SU-DHL-6 (cell line): Measurements from ENCODE around the gene BRICD5.

Experiments
- H2AFZ ChIP-seq: fragments of 200-600 bp; sonication (generic); 2 replicates; pipeline ENCODE4 v1.6.1; 2014; ENCODE audit warnings: low read depth, mild to moderate bottlenecking, moderate library complexity, mixed read lengths, antibody characterized with exemption, low read length; ENCODE audit not compliant: severe bottlenecking
- H3F3A ChIP-seq: fragments of 200-600 bp; shearing (Covaris generic); 2 replicates; pipeline ENCODE4 v1.6.0; 2016; ENCODE audit warnings: antibody characterized with exemption, mild to moderate bottlenecking; ENCODE audit not compliant: insufficient read depth
- H3K27ac ChIP-seq: fragments of 200-600 bp; sonication (generic); 2 replicates; pipeline ENCODE4 v1.5.1; 2016; ENCODE audit warnings: low read depth, mild to moderate bottlenecking, low read length, moderate library complexity, mixed read lengths
- H3K27me3 ChIP-seq: fragments of 200-600 bp; sonication (generic), shearing (Covaris generic); 2 replicates; pipeline ENCODE4 v1.6.0; 2014; ENCODE audit warnings: mild to moderate bottlenecking, low read length
- H3K36me3 ChIP-seq: fragments of 200-600 bp; sonication (generic); 2 replicates; pipeline ENCODE4 v1.6.1; 2014; ENCODE audit warnings: mild to moderate bottlenecking, low read length, mixed read lengths
- H3K4me2 ChIP-seq: fragments of 300-600, 200-600 bp; shearing (Covaris generic), sonication (generic); 2 replicates; pipeline ENCODE4 v1.6.0; 2014; ENCODE audit warnings: low read length, low read depth, mild to moderate bottlenecking; ENCODE audit not compliant: poor library complexity, severe bottlenecking
- H3K4me3 ChIP-seq: fragments of 200-600 bp; sonication (generic); 2 replicates; pipeline ENCODE4 v1.5.1; 2014; ENCODE audit warnings: antibody characterized with exemption, low read length, mild to moderate bottlenecking, mixed read lengths; ENCODE audit not compliant: insufficient read depth, poor library complexity, severe bottlenecking
- H3K79me2 ChIP-seq: fragments of 200-600 bp; sonication (generic); 2 replicates; pipeline ENCODE4 v1.6.1; 2014; ENCODE audit warnings: mild to moderate bottlenecking, low read length, moderate library complexity; ENCODE audit not compliant: insufficient read depth
- H3K9ac ChIP-seq: fragments of 200-600 bp; sonication (generic); 2 replicates; pipeline ENCODE4 v1.7.0; 2014; ENCODE audit warnings: mild to moderate bottlenecking, low read length
- H3K9me2 ChIP-seq: fragments of 200-600 bp; sonication (generic); replicated peaks from 2 replicates; pipeline ENCODE4 v1.6.1; 2014; ENCODE audit warnings: low read length; ENCODE audit not compliant: insufficient read depth
- H3K9me3 ChIP-seq: fragments of 200-600 bp; sonication (generic); 2 replicates; pipeline ENCODE4 v1.6.1; 2014; ENCODE audit warnings: low read length, mixed read lengths; ENCODE audit not compliant: insufficient read depth
- H4K20me1 ChIP-seq: fragments of 200-600 bp; sonication (generic); 2 replicates; pipeline ENCODE4 v1.6.1; 2014; ENCODE audit warnings: low read depth, mild to moderate bottlenecking, antibody characterized with exemption, low read length, moderate library complexity, mixed read lengths
- EZH2phosphoT487 ChIP-seq: fragments of 200-600 bp; sonication (generic), shearing (Covaris generic); conservative IDR thresholded peaks from 2 replicates; pipeline ENCODE4 v1.6.1; 2018; ENCODE audit warnings: mild to moderate bottlenecking, antibody characterized with exemption, low read length, moderate library complexity, mixed read lengths
- TF ChIP-seq, protein P1 (sequence below): fragments of 200-600 bp; sonication (generic); IDR thresholded peaks from one replicate; pipeline ENCODE4 v1.5.1; 2017; ENCODE audit warnings: antibody characterized with exemption, mild to moderate bottlenecking, low read length, moderate library complexity; ENCODE audit not compliant: insufficient read depth, poor library complexity, severe bottlenecking

BRICD5 gene

DNA sequence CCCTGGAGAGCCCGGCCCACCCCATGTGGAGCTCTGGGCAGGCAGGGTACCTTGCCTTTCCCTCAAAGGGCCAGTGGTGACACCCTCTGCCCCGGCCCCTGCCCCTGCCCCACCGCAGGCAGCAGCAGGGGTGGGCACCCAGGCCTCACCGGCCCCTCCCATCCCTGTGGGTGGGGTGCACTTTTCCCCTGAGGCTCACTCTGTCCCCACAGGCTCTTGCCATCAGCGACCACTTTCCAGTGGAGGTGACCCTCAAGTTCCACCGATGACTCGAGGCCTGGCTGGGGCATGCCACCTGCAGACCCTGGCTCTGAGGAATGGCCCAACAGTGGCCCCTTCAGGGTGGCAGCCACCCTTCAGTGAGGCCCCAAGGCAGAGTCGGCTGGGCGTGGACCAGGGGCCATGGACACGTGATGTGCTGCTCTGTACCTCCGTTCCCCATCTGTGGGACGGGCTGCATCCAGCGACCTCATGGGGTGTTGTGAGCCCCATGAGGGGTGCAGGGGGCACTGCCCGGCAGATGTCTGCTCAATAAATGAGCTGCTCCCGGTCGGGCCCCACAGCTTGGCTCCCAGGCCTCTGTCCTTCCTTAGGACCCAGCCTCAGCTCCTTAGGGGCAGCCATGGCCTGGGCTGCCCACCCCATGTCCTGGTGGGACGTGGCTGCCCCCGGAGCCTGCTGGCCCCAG is 27.6 kb upstream of the BRICD5 start:
- H3K27me3 ChIP-seq = no peaks in the 10 kb centered on the region
- H3K9me3 ChIP-seq = no peaks in the 10 kb centered on the region
- H3K36me3 ChIP-seq = no peaks in the 10 kb centered on the region
- H3K27ac ChIP-seq = no peak overlapping the region
- no peaks in the 10 kb centered on the region for H3K9me2 ChIP-seq
- H2AFZ ChIP-seq = no peak overlapping the region
- no peaks in the 10 kb centered on the region for H3K79me2 ChIP-seq
- no peak for TF ChIP-seq EZH2phosphoT487
- TF ChIP-seq, protein P1, sequence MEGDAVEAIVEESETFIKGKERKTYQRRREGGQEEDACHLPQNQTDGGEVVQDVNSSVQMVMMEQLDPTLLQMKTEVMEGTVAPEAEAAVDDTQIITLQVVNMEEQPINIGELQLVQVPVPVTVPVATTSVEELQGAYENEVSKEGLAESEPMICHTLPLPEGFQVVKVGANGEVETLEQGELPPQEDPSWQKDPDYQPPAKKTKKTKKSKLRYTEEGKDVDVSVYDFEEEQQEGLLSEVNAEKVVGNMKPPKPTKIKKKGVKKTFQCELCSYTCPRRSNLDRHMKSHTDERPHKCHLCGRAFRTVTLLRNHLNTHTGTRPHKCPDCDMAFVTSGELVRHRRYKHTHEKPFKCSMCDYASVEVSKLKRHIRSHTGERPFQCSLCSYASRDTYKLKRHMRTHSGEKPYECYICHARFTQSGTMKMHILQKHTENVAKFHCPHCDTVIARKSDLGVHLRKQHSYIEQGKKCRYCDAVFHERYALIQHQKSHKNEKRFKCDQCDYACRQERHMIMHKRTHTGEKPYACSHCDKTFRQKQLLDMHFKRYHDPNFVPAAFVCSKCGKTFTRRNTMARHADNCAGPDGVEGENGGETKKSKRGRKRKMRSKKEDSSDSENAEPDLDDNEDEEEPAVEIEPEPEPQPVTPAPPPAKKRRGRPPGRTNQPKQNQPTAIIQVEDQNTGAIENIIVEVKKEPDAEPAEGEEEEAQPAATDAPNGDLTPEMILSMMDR = no peak
- H3K9ac ChIP-seq = no peak overlapping the region
- H4K20me1 ChIP-seq = no peaks in the 10 kb centered on the region
- no peak overlapping the region for H3K4me3 ChIP-seq
- H3F3A ChIP-seq = peaks cover 4% of the 10 kb centered on the region; the same call in 1 of the 2 replicates
- no peak overlapping the region for H3K4me2 ChIP-seq

DNA sequence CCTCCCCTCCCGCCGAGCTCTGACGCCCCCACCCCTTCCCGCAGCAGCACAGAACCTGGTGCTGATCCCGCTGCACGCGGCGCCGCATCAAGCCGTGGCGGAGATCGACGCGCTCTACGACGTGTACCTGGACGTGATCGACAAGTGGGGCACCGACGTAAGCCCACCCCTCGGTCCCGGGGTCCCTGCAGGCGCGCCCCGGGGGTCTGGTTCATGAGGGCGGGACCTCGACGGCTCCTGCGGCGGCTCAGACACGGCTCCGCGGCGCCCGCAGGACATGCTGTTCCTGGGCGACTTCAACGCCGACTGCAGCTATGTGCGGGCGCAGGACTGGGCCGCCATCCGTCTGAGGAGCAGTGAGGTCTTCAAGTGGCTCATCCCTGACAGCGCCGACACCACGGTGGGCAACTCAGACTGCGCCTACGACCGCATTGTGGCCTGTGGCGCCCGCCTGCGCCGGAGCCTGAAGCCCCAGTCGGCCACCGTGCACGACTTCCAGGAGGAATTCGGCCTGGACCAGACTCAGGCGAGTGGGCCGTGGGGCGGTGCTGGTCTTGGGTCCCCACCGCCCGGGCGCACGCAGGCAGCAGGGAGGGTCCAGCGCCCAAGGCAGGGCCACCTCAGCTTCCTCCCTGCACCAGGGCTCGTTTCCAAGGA is 27.0 kb upstream of the BRICD5 start:
- no peak overlapping the region for H3K4me2 ChIP-seq
- no peak overlapping the region for H2AFZ ChIP-seq
- H3K9ac ChIP-seq = no peak overlapping the region
- TF ChIP-seq, protein P1 = no peak
- H3K4me3 ChIP-seq = no peak overlapping the region
- H3K9me2 ChIP-seq = no peaks in the 10 kb centered on the region
- no peaks in the 10 kb centered on the region for H4K20me1 ChIP-seq
- H3K27me3 ChIP-seq = no peaks in the 10 kb centered on the region
- H3K79me2 ChIP-seq = no peaks in the 10 kb centered on the region
- no peaks in the 10 kb centered on the region for H3K9me3 ChIP-seq
- H3F3A ChIP-seq = peaks cover 4% of the 10 kb centered on the region; the same call in 1 of the 2 replicates
- no peaks in the 10 kb centered on the region for H3K36me3 ChIP-seq
- H3K27ac ChIP-seq = no peak overlapping the region

- Histone ChIP-seq H3K4me3 (no peak overlapping the region), H3F3A (peaks cover 4% of the 10 kb centered on the region; the same call in 1 of the 2 replicates), H3K79me2 (no peaks in the 10 kb centered on the region), H3K9me3 (no peaks in the 10 kb centered on the region), H4K20me1 (no peaks in the 10 kb centered on the region), H3K27me3 (no peaks in the 10 kb centered on the region), H3K36me3 (no peaks in the 10 kb centered on the region), H3K4me2 (no peak overlapping the region), H3K9me2 (no peaks in the 10 kb centered on the region), H2AFZ (no peak overlapping the region), H3K9ac (no peak overlapping the region), H3K27ac (no peak overlapping the region)
- TF ChIP-seq, protein P1 = no peak
- no peak for TF ChIP-seq EZH2phosphoT487
These were observed 26.4 kb upstream of the BRICD5 start for GRCh38 chr16:2237102-2237482.
